Hindlimb muscle (tissue), 1 donor: ENCODE data around the gene IRX1. TPM values are rescaled to one million over a fixed set of nuclear protein-coding genes. Genes with fewer than 3 reads are reported as not detected.

Experiments
- DNase-seq: peaks from one replicate; pipeline ENCODE4 v3.0.0-alpha.2; 2013
- polyA plus RNA-seq: library from polyadenylated mRNA; unstranded; fragments of 120-200 nt; gene quantifications from one replicate; pipeline ENCODE4 v1.2.1, GENCODE V29; 2013; ENCODE audit not compliant: insufficient read length

IRX1 gene
- polyA plus RNA-seq, 1 donor = 0.77 TPM

DNA sequence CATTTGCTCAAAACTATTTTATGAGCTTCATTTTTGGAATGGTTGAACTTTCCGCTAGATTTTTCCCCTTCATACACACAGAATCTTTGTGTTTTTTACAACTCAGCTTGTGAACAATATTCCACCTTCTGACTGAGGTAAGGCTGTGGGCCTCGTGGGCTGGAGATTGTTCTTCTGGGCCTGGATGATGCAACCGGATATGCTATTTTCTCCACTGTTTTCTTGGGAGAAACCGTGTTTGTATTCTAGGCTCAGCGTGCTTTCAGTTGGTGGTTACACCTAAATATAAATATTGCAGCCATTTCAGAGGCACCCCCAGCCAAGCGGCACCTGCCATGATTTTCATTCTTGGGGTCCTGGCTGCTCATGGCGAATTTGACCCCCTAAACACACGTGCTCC is 55.2 kb downstream of the IRX1 start:
- no peak for DNase-seq
